Natural killer cell (primary cell): ENCODE results near the gene CTPS1. TPM values are rescaled to one million over a fixed set of nuclear protein-coding genes. Genes with fewer than 3 reads are reported as not detected.

Source experiments
- ATAC-seq, 3 donors: fragments of 150-1000 bp in 2 of 3; fragments of 200-7000 bp in 1 of 3; cut with Tn5 transposase; 1 replicate in 1 of 3; 2 replicates in 2 of 3; pipeline ENCODE4 v1.10.0; 2021; ENCODE audit warnings: mild to moderate bottlenecking in 2 of 3, moderate library complexity in 2 of 3
- DNase-seq, 2 donors: peaks; one replicate each; pipeline versions ENCODE4 v3.0.0 to v3.0.0-alpha.2; 2013 to 2021; ENCODE audit warnings: mixed read lengths in 1 of 2
- H3K27ac ChIP-seq: one replicate; pipeline ENCODE4 v1.5.1; 2013; ENCODE audit warnings: mild to moderate bottlenecking, low read length
- H3K27me3 ChIP-seq: one replicate; pipeline ENCODE4 v1.6.1; 2013; ENCODE audit warnings: low read length; ENCODE audit not compliant: control insufficient read depth, insufficient read depth
- H3K36me3 ChIP-seq: one replicate; pipeline ENCODE4 v1.6.1; 2013; ENCODE audit warnings: low read length; ENCODE audit not compliant: control insufficient read depth, insufficient read depth
- H3K4me1 ChIP-seq: one replicate; pipeline ENCODE4 v1.6.1; 2013; ENCODE audit warnings: low read length; ENCODE audit not compliant: control insufficient read depth, insufficient read depth
- H3K4me3 ChIP-seq: one replicate; pipeline ENCODE4 v1.5.1; 2013; ENCODE audit warnings: low read length
- H3K9me3 ChIP-seq: one replicate; pipeline ENCODE4 v1.6.1; 2013; ENCODE audit warnings: low read length; ENCODE audit not compliant: control insufficient read depth, insufficient read depth
- H3K27ac Mint-ChIP-seq, 2 donors: one replicate each; pipeline ENCODE4 v1.8.0; 2022; ENCODE audit warnings: mild to moderate bottlenecking in 2 of 2, mixed read lengths in 2 of 2, moderate library complexity in 1 of 2
- H3K27me3 Mint-ChIP-seq, 2 donors: one replicate each; pipeline ENCODE4 v1.8.0; 2022; ENCODE audit warnings: low read depth in 2 of 2, mixed read lengths in 2 of 2
- H3K36me3 Mint-ChIP-seq: one replicate; pipeline ENCODE4 v1.8.0; 2022; ENCODE audit warnings: mixed read lengths
- H3K4me1 Mint-ChIP-seq, 2 donors: one replicate each; pipeline ENCODE4 v1.8.0; 2022; ENCODE audit warnings: mixed read lengths in 2 of 2
- H3K4me3 Mint-ChIP-seq: one replicate; pipeline ENCODE4 v1.8.0; 2022; ENCODE audit warnings: mild to moderate bottlenecking, moderate library complexity, mixed read lengths
- H3K9me3 Mint-ChIP-seq, 2 donors: one replicate each; pipeline ENCODE4 v1.8.0; 2022; ENCODE audit warnings: mixed read lengths in 2 of 2
- CTCF ChIP-seq: fragments of 200-600 bp; IDR thresholded peaks from one replicate; pipeline ENCODE4 v1.8.0; 2022; ENCODE audit warnings: antibody characterized with exemption
- WGBS: methylation state at CpG from one replicate; pipeline ENCODE4 v1.1.7; 2013; ENCODE audit warnings: missing lambda C conversion rate; ENCODE audit not compliant: insufficient coverage; 5-methylcytosine and 5-hydroxymethylcytosine counted together
- intact Hi-C: fragments of 100-400 bp; cut with micrococcal nuclease; formaldehyde crosslinking; loops from one replicate; pipeline ENCODE4 v1.14.2; 2022
- total RNA-seq, 4 donors: library from RNA; stranded (reverse); fragments of 120-200 nt in 1 of 4; gene quantifications; one replicate each; pipeline versions ENCODE4 v1.2.3 to v1.2.4, GENCODE V29; 2013 to 2022

The CTPS1 gene
- total RNA-seq, 3 donors from 2014 or later (not counting 1 experiment from before 2014, with no cell fraction given), result 90.5 to 128 (median 99.0) TPM

GRCh38 chr1:40944326-40944725 is 35.2 kb upstream of the CTPS1 start:
- no peak for ATAC-seq
- Mint-ChIP-seq H3K4me1 (peaks cover 0 to 7% of the 10 kb centered on the region in 2 donors), H3K27me3 (peaks cover 15 to 20% of the 10 kb centered on the region in 2 donors)

GRCh38 chr1:40944841-40945430 is 34.6 kb upstream of the CTPS1 start:
- Mint-ChIP-seq H3K27ac (no peak overlapping the region), H3K36me3 (no peaks in the 10 kb centered on the region), H3K9me3 (no peaks in the 10 kb centered on the region), H3K4me1 (peaks cover 0 to 7% of the 10 kb centered on the region in 2 donors), H3K27me3 (peaks cover 15 to 21% of the 10 kb centered on the region in 2 donors), H3K4me3 (no peak overlapping the region)
- no peaks in the 10 kb centered on the region for H3K36me3 ChIP-seq
- H3K4me3 ChIP-seq, result no peak overlapping the region
- DNase-seq (no peak), ATAC-seq (no peak)
- H3K9me3 ChIP-seq, result no peaks in the 10 kb centered on the region
- H3K4me1 ChIP-seq, result no peaks in the 10 kb centered on the region
- no peak overlapping the region for H3K27ac ChIP-seq
- peaks cover 2% of the 10 kb centered on the region for H3K27me3 ChIP-seq
- intact Hi-C loops, result no loop called here
- no peak for TF ChIP-seq CTCF
- WGBS, result 92% methylated on average over 6 of the region's 6 CpGs

More at GRCh38 chr1:40944326-40944725, 35.2 kb upstream of the CTPS1 start:
- DNase-seq, result no peak
- Mint-ChIP-seq H3K27ac (no peak overlapping the region), H3K36me3 (no peaks in the 10 kb centered on the region), H3K9me3 (no peaks in the 10 kb centered on the region), H3K4me3 (no peak overlapping the region)
- TF ChIP-seq CTCF, result no peak
- Histone ChIP-seq H3K9me3 (no peaks in the 10 kb centered on the region), H3K4me1 (no peaks in the 10 kb centered on the region), H3K27ac (no peak overlapping the region), H3K4me3 (no peak overlapping the region), H3K36me3 (no peaks in the 10 kb centered on the region), H3K27me3 (peaks cover 2% of the 10 kb centered on the region)
- WGBS, result 86% methylated on average over 7 of the region's 7 CpGs
- intact Hi-C loops, result no loop called here

GRCh38 chr1:40945491-40945973 is 34.0 kb upstream of the CTPS1 start:
- H3K27me3 ChIP-seq, result peaks cover 2% of the 10 kb centered on the region
- H3K9me3 Mint-ChIP-seq, result no peaks in the 10 kb centered on the region
- no peak overlapping the region for H3K27ac ChIP-seq
- no peaks in the 10 kb centered on the region for H3K36me3 Mint-ChIP-seq
- no peak overlapping the region for H3K4me3 Mint-ChIP-seq
- no peaks in the 10 kb centered on the region for H3K4me1 ChIP-seq
- DNase-seq (no peak), ATAC-seq (no peak)
- no peak for TF ChIP-seq CTCF
- peaks cover 0 to 7% of the 10 kb centered on the region in 2 donors for H3K4me1 Mint-ChIP-seq
- WGBS, result 100% methylated on average over 1 of the region's 2 CpGs
- peaks cover 15 to 21% of the 10 kb centered on the region in 2 donors for H3K27me3 Mint-ChIP-seq
- no peak overlapping the region for H3K27ac Mint-ChIP-seq
- no peak overlapping the region for H3K4me3 ChIP-seq
- H3K36me3 ChIP-seq, result no peaks in the 10 kb centered on the region
- H3K9me3 ChIP-seq, result no peaks in the 10 kb centered on the region
- intact Hi-C loops, result no loop called here
